ENCODE measurements around the gene CALM3. TPM values are rescaled to one million over a fixed set of nuclear protein-coding genes. Genes with fewer than 3 reads are reported as not detected.

The CALM3 gene
- total and polyA plus RNA-seq, 2 of the 4 experiments (the other 2 are of a cell fraction), result 91.6 to 501 TPM

DNA sequence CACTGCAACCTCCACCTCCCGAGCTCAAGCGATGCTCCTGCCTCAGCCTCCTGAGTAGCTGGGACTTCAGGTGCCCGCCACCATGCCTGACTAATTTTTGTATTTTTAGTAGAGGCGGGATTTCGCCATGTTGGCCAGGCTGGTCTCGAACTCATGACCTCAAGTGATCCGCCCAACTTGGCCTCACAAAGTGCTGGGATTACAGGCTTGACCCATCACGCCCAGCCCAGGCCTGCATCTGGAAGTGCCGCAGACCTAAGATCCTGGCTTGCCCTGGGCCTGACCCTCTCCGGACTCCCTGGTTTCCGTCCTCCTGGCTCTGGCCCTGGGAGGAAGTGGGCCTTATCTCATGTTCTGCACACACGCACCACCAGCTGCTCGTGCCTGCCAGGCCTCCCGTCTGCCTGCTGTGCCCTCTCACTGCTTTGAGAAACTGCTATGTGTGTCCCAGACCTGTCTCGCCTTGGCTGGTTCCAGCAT lies 28.5 kb downstream of the CALM3 start:
- Histone ChIP-seq H3K36me3 (ENCODE audit: control insufficient read depth, insufficient read depth, low read length) (no peaks in the 10 kb centered on the region), H3K9ac (ENCODE audit: low read depth, low read length) (no peak overlapping the region), H3K18ac (ENCODE audit: low read depth, low read length) (no peak overlapping the region), H3K23ac (ENCODE audit: low read depth, low read length) (no peak overlapping the region), H3K79me1 (ENCODE audit: low read depth in 1 of 2, low read length in 2 of 2) (peaks cover 0 to 3% of the 10 kb centered on the region in 2 experiments; a peak in 1 of 4 replicates), H3K4me3 (ENCODE audit: insufficient read depth, low read depth, low read length) (no peak overlapping the region), H3K27ac (ENCODE audit: insufficient read depth, low read length) (no peak overlapping the region), H2AK9ac (replicated peaks; ENCODE audit: low read depth, low read length, poor library complexity) (peak overlapping the region; percentile 28), H2AFZ (replicated peaks; ENCODE audit: low read length, poor library complexity) (peak overlapping the region; percentile 61), H2BK120ac (ENCODE audit: low read depth, low read length) (peak overlapping the region; percentile 23; the same call in 1 of the 2 replicates), H4K91ac (ENCODE audit: insufficient read depth, low read depth, low read length) (no peak overlapping the region), H2BK20ac (ENCODE audit: low read depth, low read length) (no peak overlapping the region), H4K5ac (ENCODE audit: low read depth, low read length) (no peak overlapping the region), H3K9me3 (ENCODE audit: control insufficient read depth, insufficient read depth, low read length) (no peaks in the 10 kb centered on the region), H2AK5ac (ENCODE audit: low read depth, low read length) (peak overlapping the region; percentile 83; the same call in 1 of the 2 replicates), H4K8ac (ENCODE audit: low read depth in 2 of 2, low read length in 2 of 2) (no peak overlapping the region), H3K4me2 (ENCODE audit: low read depth, low read length) (no peak overlapping the region), H2BK5ac (ENCODE audit: low read depth, low read length, poor library complexity, severe bottlenecking) (no peak overlapping the region), H3K14ac (replicated peaks; ENCODE audit: low read depth, low read length) (no peak overlapping the region), H4K20me1 (ENCODE audit: insufficient read depth, low read length) (no peaks in the 10 kb centered on the region), H3K27me3 (ENCODE audit: control insufficient read depth, insufficient read depth, low read length) (no peaks in the 10 kb centered on the region), H3K9me1 (ENCODE audit: insufficient read depth, low read length) (peaks cover 14% of the 10 kb centered on the region), H3K4ac (ENCODE audit: low read depth, low read length) (no peak overlapping the region), H3K56ac (ENCODE audit: extremely low read depth, insufficient read depth, low read length) (no peak overlapping the region), H2BK15ac (ENCODE audit: low read depth, low read length) (no peak overlapping the region; the same call in 2 of the 3 replicates), H3K4me1 (ENCODE audit: control insufficient read depth, insufficient read depth, low read length) (peaks cover 25% of the 10 kb centered on the region)
- no TSS peak for BruUV-seq (replicated peaks)
- POLR2A ChIA-PET (ENCODE audit: unreplicated experiment), result no interaction called here
- CTCF ChIA-PET, result interaction anchor here (1.1 kb wide), 1 partner anchor 16 kb away, joined by 3 read pairs; no protein-coding TSS in a partner anchor
- intact Hi-C loops (cut with micrococcal nuclease) (no loop called here), dilution Hi-C loops (cut with HindIII; ENCODE audit: low sequenced_read_pairs, unreplicated experiment) (no loop called here), in situ Hi-C loops (cut with MboI; ENCODE audit: low sequenced_read_pairs) (no loop called here)
- DNase-seq (no peak), ATAC-seq (ENCODE audit: low read depth) (no peak)
- 84% methylated on average over 9 of the region's 15 CpGs; no CpG with 5 or more reads in 1 of the 2 experiments for WGBS, 2 experiments (ENCODE audit: extremely low coverage in 2 of 2, insufficient read length in 1 of 2)
- no peak for TF ChIP-seq CTCF (conservative IDR thresholded peaks at IDR 0.05; ENCODE audit: low read depth, low read length)
- no peak for TF ChIP-seq USF2 (IDR thresholded peaks at IDR 0.05; ENCODE audit: low read depth, low read length)
- TF ChIP-seq NFE2L2 (IDR thresholded peaks at IDR 0.05; ENCODE audit: low read depth, low read length), result no peak
- TF ChIP-seq, protein P1, sequence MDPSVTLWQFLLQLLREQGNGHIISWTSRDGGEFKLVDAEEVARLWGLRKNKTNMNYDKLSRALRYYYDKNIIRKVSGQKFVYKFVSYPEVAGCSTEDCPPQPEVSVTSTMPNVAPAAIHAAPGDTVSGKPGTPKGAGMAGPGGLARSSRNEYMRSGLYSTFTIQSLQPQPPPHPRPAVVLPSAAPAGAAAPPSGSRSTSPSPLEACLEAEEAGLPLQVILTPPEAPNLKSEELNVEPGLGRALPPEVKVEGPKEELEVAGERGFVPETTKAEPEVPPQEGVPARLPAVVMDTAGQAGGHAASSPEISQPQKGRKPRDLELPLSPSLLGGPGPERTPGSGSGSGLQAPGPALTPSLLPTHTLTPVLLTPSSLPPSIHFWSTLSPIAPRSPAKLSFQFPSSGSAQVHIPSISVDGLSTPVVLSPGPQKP (IDR thresholded peaks at IDR 0.05; ENCODE audit: borderline replicate concordance, low read depth, low read length), result no peak
- no peak for TF ChIP-seq FOS (IDR thresholded peaks at IDR 0.05; ENCODE audit: low read depth, low read length)
- no peak for TF ChIP-seq BHLHE40 (IDR thresholded peaks at IDR 0.05; ENCODE audit: low read depth, low read length)
- TF ChIP-seq CEBPB (IDR thresholded peaks at IDR 0.05; ENCODE audit: low read depth, low read length), result no peak
- no peak for TF ChIP-seq MAFK (IDR thresholded peaks at IDR 0.05; ENCODE audit: low read depth, low read length)
- TF ChIP-seq CHD1 (IDR thresholded peaks at IDR 0.05; ENCODE audit: low read depth, low read length), result no peak
- TF ChIP-seq RCOR1 (IDR thresholded peaks at IDR 0.05; ENCODE audit: insufficient replicate concordance, low read length), result no peak
- no peak for TF ChIP-seq SMC3 (IDR thresholded peaks at IDR 0.05; ENCODE audit: low read depth, low read length)
- TF ChIP-seq RFX5 (IDR thresholded peaks at IDR 0.05; ENCODE audit: low read depth, low read length), result no peak
- TF ChIP-seq MXI1 (IDR thresholded peaks at IDR 0.05; ENCODE audit: borderline replicate concordance, low read depth, low read length), result no peak
- TF ChIP-seq RAD21 (IDR thresholded peaks at IDR 0.05; ENCODE audit: low read length), result no peak
- TF ChIP-seq MAZ (IDR thresholded peaks at IDR 0.05; ENCODE audit: borderline replicate concordance, low read depth, low read length), result no peak
- no peak for TF ChIP-seq POLR2A (IDR thresholded peaks at IDR 0.05; ENCODE audit: low read depth, low read length)

Data from IMR-90 (cell line).